Erythroblast (primary cell): ENCODE measurements around the gene SZRD1.

Experiments
- DNase-seq, 2 experiments: peaks; one replicate each; lab custom pipeline; 2025; lab: John Stamatoyannopoulos, UW
- GATA1 ChIP-seq: IDR thresholded peaks from 2 replicates; pipeline ENCODE4 v1.6.1; 2011; ENCODE audit warnings: low read depth, mild to moderate bottlenecking, control low read depth, low read length, moderate library complexity
- POLR2A ChIP-seq: IDR thresholded peaks from 2 replicates; pipeline ENCODE4 v1.6.1; 2011; ENCODE audit warnings: mild to moderate bottlenecking, low read length

Gene SZRD1

DNA sequence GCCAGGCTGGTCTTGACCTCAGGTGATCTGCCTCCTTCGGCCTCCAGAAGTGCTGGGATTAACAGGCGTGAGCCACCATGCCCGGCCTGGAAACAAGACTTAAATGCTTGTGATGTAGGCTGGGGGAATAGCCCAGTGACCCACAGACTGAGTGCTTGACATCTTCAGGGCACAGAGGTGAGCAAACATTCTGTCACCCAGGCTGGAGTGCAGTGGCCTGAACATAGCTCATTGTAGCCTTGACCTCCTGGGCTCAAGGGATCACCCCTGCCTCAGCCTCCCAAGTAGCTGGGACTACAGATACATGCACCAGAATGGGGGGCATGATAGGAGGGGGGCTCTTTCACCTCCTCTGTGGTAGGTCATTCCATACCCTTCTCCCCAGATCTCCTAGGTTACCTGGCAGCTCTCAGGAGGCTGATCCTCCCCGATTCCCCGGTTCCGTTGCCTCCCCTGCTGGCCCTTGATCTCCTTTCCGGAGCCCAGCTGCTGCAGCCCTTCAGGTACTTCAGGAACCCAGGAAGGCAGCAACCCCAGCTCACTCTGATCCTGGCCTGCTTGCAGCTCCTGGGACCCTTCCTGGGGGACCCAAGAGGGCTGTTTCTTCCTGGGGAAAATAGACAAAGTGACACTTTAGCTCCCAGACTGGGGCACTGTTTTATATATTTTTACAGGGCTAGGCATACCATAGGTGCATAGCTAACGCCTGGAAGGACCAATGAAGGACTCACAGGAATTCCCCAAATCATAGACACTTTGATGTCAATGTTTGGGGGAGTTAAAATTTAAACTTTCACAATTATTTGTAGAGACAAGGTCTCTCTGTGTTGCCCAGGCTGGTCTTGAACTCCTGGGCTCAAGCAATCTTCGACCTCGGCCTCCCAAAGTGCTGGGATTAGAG, 58.3 kb downstream of the SZRD1 start:
- TF ChIP-seq GATA1 = no peak
- TF ChIP-seq POLR2A = no peak
- DNase-seq = no peak

DNA sequence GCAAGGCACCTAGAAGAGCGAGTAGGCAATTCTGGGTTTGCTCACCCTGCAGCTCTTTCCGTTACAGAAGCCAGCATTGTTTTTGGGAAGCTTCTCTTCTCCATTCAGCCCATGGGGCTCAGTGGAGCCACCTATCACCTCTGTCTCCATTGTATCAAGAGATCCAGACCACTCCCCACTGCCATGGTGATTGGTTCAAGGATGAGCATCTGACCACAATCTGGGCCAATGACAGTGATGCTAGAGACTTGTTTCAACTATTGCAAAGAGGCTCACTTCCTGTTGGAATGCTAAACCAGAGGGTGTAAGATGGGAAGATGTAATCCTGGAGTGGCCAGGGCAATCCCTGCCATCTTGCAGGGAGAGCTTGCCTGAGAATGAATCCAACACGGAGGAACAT, 63.6 kb downstream of the SZRD1 start:
- no peak for DNase-seq
- TF ChIP-seq GATA1 (no peak), POLR2A (no peak)

- TF ChIP-seq GATA1 (no peak), POLR2A (no peak)
- DNase-seq = no peak
Observed at GRCh38 chr1:16433030-16433429, 66.0 kb downstream of the SZRD1 start.

DNA sequence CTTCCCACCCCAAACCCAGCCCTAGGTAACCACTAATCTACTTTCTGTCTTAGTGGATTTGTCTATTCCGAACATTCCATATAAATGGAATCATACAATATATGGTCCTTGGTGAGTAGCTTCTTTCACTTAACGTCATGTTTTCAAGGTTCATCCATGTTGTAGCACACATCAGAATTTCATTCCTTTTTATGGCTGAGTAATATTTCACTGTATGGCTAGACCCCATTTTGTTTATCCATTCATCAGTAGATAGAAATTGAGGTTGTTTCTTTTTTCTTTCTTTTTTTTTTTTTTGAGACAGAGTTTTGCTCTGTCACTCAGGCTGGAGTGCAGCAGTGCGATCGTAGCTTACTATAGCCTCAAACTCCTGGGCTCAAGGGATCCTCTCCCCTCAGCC, 67.0 kb downstream of the SZRD1 start:
- no peak for DNase-seq
- TF ChIP-seq GATA1 (no peak), POLR2A (no peak)

GRCh38 chr1:16434501-16434900, 67.5 kb downstream of the SZRD1 start:
- no peak for TF ChIP-seq GATA1
- TF ChIP-seq POLR2A = no peak
- no peak for DNase-seq

DNA sequence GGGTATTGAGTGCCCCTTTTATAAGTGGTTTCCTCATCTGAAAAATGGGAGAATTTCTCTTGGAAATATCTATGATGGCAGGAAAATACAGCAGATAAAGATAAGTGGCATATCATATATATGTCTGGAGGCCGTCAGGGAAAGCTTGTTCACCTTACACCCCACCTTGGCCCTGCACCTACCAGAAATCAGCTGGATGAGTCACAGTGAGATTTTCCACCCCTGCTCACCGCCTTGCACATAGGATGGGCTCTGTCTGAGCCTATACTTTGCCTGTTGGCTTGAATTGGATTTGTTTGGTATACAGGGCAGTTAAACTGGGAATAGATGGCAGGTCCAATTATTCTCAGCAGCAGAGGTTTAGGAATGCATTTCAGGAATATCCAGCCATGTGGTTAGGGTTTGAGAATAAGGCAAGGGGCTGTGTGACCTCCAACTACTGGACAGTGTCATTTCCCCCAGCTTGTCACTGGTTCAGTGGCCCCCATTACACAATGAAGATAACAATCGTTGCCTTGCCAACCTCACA, 70.0 kb downstream of the SZRD1 start, which contains the start of gene SPATA21:
TSS of gene SPATA21 (minus strand) at position 479 of the 529 bp plus-strand sequence. CDS start 6,053 bp downstream, outside the sequence.
- no peak for DNase-seq

GRCh38 chr1:16438516-16438915, 71.5 kb downstream of the SZRD1 start:
- DNase-seq = no peak
- no peak for TF ChIP-seq GATA1
- no peak for TF ChIP-seq POLR2A

More for the DNA sequence above, 70.0 kb downstream of the SZRD1 start, which contains the start of gene SPATA21:
- TF ChIP-seq GATA1 = no peak
- no peak for TF ChIP-seq POLR2A

DNA sequence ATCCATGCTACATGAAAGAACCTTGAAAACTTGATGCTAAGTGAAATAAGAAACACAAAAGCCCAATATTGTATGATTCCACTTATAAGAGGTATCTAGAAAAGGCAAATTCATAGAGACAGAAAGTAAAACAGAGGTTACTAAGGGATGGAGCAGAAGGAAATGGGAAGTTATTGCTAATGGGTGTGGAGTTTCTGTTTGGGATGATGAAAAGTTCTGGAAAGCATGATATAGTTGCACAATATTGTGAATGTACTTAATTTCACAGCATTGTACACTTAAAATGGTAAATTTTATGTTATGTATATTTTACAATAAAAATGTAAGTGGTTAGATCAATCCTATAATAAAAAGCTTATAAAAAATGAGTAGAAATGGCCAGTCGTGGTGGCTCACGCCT, 71.9 kb downstream of the SZRD1 start:
- DNase-seq = no peak
- TF ChIP-seq POLR2A (no peak), GATA1 (no peak)

GRCh38 chr1:16440131-16440469, 73.1 kb downstream of the SZRD1 start:
- no peak for TF ChIP-seq GATA1
- TF ChIP-seq POLR2A = no peak
- DNase-seq = no peak

DNA sequence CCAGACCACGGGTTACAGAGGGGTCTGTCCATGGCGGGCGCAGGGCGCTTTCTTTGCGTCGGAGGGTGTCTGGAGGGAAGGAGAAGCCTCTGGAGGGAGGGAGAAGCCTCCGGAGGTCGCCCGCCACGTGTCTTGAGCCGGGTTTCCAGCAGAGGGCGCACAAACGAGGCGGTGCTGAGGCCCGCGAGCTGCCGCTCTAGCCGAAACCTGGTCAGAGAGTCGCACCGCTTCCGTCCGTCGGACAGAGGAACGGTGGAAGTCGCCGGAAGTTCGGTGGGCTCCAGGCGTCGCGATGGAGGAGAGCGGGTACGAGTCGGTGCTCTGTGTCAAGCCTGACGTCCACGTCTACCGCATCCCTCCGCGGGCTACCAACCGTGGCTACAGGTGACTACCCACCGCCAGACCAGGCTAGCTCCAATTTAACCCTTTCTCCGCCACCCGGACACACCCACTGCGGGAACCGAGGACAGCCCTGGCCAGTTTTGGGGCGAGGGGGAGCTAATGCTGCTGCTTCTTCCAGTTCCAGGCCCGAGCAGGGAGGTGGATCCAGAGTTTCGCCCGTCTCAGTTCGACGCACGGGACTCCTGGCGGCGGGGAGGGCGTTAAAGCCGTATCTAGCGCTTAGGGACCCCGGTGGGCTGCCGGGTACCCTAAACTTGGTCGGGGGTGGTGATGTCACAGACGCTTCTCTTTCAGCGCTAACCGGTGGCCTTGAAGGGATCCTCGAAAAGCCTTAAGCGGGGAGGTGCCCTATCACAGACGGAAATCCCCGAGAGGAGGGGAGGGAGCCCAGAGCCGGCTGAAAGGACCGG, 73.6 kb downstream of the SZRD1 start, which contains the start of gene NECAP2:
TSS of gene NECAP2 (plus strand) at position 255 of the 812 bp plus-strand sequence. CDS start at position 293, 38 bp downstream.
- DNase-seq = peak; percentile 94 to 96
- no peak for TF ChIP-seq GATA1
- peak; percentile 89 for TF ChIP-seq POLR2A

DNA sequence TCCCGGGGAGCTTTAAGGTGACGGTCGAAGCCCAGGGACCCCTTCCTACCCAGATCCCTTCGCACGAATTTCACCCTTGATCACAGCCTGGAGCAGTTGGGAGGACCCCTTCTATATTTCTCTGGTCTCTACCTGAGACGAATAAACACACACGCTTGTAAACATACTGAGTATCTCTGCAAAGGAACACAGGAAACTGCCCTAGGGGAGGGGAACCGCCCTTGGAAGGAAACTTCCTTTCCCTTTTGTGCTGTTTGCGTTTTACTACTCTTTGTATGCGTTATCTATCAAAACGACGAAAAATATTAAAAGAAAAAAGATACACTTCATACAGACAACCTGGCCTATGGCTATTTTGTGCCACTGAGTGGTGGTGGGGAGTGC, 74.2 kb downstream of the SZRD1 start:
- peak; percentile 50 to 65 for DNase-seq

GRCh38 chr1:16442265-16442664, 75.2 kb downstream of the SZRD1 start:
- no peak for DNase-seq
- TF ChIP-seq POLR2A = no peak
- TF ChIP-seq GATA1 = no peak

More for the DNA sequence above, 74.2 kb downstream of the SZRD1 start:
- no peak for TF ChIP-seq POLR2A
- no peak for TF ChIP-seq GATA1

- TF ChIP-seq GATA1 (no peak), POLR2A (no peak)
Observed at GRCh38 chr1:16442941-16443340, 75.9 kb downstream of the SZRD1 start.

More at GRCh38 chr1:16442941-16443340, 75.9 kb downstream of the SZRD1 start:
- DNase-seq = no peak
